Hematopoietic multipotent progenitor cell treated with erythropoietin and hydrocortisone succinate and interleukin-3 and kit ligand, for 15 days (in vitro differentiated cells): ENCODE data around the gene CMSS1.
"Not testable (repeated sequence)": the region's sequence is repeated elsewhere in the genome, so short reads cannot be mapped to it uniquely, and the experiment has no call there.

Experiments used
- DNase-seq: peaks from one replicate; pipeline ENCODE4 v3.0.0-alpha.2; 2015; ENCODE audit warnings: low spot score

The CMSS1 gene

DNA sequence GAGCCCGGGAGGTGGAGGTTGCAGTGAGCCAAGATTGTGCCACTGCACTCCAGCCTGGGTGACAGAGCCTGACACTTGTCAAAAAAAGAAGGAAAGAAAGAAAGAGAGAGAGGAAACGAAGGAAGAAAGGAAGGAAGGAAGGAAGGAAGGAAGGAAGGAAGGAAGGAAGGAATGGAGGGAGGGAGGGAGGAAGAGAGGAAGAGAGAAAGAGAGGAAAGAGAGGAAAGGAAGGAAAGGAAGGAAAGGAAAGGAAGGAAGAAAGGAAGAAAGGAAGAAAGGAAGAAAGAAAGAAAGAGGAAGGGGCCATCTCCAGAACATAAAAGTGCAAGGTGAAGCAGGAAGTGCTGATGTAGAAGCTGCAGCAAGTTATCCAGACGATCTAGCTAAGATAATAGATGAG lies 411.5 kb downstream of the CMSS1 start:
- not testable (repeated sequence) for DNase-seq

DNA sequence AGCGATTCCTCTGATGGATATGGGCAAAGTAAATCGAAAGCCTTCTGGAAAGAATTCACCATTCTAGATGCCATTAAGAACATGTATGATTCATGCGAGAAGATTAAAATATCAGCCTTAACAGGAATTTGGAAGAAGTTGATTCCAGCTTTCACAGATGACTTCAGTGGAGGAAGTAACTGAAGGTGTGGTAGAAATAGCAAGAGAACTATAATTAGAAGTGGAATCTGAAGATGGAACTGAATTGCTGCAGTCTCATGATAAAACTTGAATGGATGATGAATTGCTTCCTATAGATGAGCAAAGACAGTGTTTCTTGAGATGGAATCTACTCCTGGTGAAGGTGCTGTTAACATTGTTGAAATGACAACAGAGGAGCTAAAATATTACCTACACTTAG lies 413.0 kb downstream of the CMSS1 start:
- no peak for DNase-seq
